ENCODE measurements around the gene SRRT.

DNA sequence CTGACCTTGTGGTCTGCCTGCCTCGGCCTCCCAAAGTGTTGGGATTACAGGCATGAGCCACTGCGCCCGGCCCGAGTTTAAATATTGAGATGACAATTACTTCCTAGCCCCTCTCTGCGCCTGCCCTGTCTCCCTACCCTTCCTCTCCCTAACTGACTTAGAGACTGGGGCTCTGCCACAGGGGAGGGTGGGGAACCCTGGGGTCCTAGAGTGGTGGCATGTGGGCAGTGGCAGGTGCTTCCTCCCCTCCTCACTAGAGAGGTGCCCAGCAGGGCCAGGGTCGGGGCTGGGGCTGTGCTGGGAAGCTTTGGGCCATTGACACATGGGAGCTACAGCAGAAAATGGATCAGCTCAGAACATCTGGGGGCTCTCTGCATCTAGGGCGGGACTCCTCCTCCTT lies 27.7 kb downstream of the SRRT start:
- TF ChIP-seq, protein P1, sequence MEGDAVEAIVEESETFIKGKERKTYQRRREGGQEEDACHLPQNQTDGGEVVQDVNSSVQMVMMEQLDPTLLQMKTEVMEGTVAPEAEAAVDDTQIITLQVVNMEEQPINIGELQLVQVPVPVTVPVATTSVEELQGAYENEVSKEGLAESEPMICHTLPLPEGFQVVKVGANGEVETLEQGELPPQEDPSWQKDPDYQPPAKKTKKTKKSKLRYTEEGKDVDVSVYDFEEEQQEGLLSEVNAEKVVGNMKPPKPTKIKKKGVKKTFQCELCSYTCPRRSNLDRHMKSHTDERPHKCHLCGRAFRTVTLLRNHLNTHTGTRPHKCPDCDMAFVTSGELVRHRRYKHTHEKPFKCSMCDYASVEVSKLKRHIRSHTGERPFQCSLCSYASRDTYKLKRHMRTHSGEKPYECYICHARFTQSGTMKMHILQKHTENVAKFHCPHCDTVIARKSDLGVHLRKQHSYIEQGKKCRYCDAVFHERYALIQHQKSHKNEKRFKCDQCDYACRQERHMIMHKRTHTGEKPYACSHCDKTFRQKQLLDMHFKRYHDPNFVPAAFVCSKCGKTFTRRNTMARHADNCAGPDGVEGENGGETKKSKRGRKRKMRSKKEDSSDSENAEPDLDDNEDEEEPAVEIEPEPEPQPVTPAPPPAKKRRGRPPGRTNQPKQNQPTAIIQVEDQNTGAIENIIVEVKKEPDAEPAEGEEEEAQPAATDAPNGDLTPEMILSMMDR (IDR thresholded peaks at IDR 0.05) = no peak
- TF ChIP-seq POLR2A (IDR thresholded peaks at IDR 0.05) = no peak
